HG02938 (cell line): ENCODE data around the gene ANO7.

Experiments
- ATAC-seq: cut with Tn5 transposase; IDR thresholded peaks from one replicate; pipeline ENCODE4 v1.9.1; 2021; ENCODE audit warnings: mild to moderate bottlenecking, moderate library complexity; ENCODE audit not compliant: unreplicated experiment

Gene ANO7

DNA sequence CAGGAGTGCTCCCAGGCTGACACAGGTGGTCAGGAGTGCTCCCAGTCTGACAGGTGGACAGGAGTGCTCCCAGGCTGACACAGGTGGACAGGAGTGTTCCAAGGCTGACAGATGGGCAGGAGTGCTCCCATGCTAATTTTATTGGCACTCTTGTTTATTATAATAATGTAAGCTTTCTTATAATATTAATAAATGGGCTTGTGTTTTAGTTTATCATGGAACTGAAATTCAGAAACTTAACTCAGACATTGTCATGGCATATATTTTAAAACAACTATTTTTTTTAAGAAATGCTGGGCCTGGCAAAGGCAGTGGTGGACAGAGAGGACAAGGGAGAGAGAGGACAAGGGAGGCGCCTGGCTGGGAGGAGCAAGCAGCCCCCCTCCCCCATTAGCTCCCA, 18.7 kb downstream of the ANO7 start:
- no peak for ATAC-seq

GRCh38 chr2:241207641-241208040, 19.2 kb downstream of the ANO7 start:
- ATAC-seq = no peak

- no peak for ATAC-seq
Observed at GRCh38 chr2:241208058-241208457, 19.6 kb downstream of the ANO7 start.

GRCh38 chr2:241209271-241209670, 20.8 kb downstream of the ANO7 start:
- no peak for ATAC-seq

DNA sequence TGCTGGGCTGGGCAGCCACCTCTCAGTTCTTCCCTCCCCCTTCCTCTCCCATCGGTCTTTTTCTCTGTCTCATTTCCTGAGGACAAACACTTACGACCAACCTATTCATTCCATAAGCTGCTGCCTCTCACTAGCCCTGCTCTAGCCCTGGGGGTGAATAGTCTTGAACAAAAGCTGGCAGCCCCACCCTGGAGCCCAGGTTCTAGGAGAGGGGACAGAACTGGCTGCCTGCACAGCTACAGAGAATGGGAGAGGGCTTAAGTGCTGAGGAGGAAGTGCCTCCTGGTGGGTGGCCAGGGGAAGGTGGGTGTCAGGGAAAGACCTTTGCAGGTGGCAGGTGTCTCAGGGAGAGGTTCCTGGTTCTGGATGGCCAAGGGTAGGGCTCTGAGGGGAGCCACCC, 22.8 kb downstream of the ANO7 start:
- ATAC-seq = no peak

DNA sequence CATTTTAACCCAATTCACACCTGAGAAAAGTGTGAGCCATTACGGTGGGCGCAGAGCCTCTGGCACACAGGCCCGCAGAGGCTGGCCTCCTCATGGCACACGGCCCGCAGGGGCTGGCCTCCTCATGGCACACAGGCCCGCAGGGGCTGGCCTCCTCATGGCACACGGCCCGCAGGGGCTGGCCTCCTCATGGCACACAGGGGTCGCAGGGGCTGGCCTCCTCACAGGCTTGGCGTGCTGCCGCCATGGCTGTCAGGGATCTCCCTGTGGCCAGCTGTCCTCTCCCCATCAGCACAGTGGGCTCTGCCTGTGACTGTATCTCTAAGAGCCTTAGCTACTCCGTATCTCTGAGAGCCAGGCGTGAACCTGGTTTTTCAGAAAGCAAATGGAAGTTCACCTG, 24.6 kb downstream of the ANO7 start:
- ATAC-seq = no peak

DNA sequence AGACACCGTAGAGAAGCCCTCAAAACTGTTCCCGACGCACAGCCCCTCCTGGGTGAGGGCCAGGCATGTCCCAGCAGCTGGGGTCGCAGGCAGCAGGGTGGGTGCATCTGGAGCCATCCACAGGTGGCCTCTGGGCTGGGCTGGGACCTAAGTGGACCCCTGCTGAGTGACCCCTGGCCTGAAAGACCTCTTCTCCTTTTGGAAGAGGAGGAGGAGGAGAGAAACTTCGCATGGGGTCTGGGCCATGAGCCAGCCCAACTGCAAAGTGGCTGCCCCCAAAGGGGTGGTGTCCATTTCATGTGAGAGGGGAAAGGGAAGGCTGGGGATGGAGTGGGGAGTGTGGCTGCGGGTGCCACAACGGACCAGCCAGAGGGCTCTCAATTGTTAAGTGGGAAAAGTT, 25.1 kb downstream of the ANO7 start:
- ATAC-seq = no peak

- no peak for ATAC-seq
Observed at GRCh38 chr2:241214209-241214608, 25.7 kb downstream of the ANO7 start.

GRCh38 chr2:241214766-241215165, 26.3 kb downstream of the ANO7 start:
- no peak for ATAC-seq

- no peak for ATAC-seq
Observed at GRCh38 chr2:241215421-241215820, 26.9 kb downstream of the ANO7 start.

DNA sequence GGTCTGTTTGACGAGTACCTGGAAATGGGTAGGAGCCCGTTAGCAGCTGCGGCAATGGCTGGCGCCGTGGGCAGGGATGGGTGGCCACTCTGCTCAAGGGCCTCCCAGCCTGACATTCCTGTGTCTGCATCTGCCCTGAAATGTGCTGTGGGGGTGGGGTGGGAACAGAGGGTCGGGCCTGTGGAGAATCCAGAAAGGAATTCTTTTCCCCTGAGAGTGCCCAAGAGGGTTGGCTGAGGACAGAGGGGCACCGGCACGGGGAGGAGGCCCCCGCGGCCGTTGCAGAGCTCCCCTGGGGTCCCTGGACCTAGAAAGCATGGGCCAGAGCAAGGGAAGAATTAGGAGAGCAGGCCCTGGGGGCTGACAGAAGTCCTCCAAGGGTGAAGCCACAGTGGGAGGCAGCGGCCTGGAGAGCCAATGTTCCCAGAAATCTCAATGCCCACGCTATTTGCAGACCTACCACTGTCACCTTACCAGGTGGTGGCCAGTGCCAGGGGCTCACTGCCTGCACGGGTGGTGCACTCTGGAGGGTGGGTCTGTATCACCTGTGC, 27.8 kb downstream of the ANO7 start:
- ATAC-seq = no peak

DNA sequence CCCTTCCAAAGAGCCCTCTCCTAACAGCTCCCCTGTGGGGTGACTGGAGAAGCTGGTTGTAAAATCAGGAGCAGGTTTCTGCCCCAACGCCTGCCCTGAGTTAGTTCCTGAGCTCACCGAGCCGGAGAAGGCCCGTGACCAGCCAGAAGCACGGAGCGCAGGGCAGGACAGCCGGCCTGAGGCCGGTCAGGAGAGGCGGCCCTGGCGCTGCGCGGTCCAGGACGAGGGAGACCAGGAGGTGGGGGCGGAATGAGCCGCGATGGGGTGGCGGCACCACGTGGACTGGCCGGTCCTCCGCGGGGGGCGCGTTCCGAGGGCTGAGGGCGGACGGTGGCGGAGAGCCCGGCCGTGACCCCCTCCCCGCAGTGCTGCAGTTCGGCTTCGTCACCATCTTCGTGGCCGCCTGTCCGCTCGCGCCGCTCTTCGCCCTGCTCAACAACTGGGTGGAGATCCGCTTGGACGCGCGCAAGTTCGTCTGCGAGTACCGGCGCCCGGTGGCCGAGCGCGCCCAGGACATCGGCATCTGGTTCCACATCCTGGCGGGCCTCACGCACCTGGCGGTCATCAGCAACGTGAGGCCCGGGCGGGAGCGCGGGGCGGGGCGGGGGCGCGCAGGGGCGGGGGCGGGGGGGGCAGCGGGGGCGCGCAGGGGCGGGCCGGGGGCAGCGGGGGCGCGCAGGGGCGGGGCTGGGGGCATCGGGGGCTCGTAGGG, 29.0 kb downstream of the ANO7 start:
- no peak for ATAC-seq

GRCh38 chr2:241218131-241219029, 29.9 kb downstream of the ANO7 start:
- ATAC-seq = no peak

- ATAC-seq = no peak
Observed at GRCh38 chr2:241219030-241219382, 30.5 kb downstream of the ANO7 start.

DNA sequence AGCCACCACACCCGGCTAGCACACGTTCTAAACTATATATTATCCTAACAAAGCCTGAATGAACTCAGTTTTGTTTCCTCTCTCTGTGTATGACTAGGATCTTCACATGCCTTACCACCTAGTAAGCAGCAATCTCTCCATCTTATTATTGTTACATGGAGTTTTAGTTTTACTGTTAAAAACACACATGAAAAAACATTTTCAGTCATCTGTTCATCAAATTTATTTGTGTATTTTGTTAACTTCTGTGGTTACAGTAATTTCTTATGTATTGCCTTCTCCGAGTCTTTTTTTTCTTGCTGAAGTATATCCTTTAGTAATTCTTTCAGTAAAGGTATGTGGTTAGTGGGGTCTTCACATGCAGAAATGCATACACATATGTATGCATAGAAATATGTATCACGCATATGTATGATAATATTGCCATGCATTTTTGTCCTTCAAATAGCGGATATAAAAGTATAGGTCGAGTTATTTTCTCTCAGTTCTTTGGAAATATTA, 31.4 kb downstream of the ANO7 start:
- no peak for ATAC-seq

- no peak for ATAC-seq
Observed at GRCh38 chr2:241223211-241224017, 34.9 kb downstream of the ANO7 start.

DNA sequence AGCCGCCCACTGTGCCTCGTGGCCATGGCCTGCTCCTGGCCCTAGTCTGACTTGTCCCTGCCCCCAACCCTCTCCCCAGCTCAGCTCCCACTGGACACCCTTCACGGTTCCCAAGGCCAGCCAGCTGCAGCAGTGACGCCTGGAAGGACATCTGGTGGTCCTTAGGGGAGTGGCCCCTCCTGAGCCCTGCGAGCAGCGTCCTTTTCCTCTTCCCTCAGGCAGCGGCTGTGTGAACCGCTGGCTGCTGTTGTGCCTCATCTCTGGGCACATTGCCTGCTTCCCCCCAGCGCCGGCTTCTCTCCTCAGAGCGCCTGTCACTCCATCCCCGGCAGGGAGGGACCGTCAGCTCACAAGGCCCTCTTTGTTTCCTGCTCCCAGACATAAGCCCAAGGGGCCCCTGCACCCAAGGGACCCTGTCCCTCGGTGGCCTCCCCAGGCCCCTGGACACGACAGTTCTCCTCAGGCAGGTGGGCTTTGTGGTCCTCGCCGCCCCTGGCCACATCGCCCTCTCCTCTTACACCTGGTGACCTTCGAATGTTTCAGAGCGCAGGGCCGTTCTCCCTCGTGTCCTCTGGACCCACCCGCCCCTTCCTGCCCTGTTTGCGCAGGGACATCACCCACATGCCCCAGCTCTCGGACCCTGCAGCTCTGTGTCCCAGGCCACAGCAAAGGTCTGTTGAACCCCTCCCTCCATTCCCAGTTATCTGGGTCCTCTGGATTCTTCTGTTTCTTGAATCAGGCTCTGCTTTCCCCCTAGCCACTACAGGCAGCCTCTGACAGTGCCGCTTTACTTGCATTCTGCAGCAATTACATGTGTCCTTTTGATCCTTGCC, 35.8 kb downstream of the ANO7 start:
- ATAC-seq = no peak

- ATAC-seq = no peak
Observed at GRCh38 chr2:241224851-241225438, 36.5 kb downstream of the ANO7 start.

DNA sequence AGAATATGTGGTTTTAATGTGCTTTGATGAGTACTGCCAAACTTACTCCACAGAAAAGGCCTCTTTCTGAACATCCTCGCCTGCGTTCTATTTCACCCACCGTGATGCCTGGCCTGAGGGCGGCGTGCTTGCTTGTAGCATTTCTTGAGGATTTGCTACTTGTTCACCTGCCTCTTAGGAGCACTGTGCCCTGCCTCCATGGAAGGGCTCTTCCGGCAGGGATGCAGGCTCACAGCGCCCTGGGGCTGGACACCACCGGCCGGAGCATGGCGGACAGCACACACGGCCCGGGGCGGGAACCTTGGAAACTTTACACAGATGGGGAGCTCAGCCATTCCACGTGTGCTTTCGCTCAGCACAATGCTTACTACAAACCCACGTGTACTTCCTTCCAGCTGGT, 37.1 kb downstream of the ANO7 start:
- no peak for ATAC-seq

GRCh38 chr2:241225983-241226382, 37.5 kb downstream of the ANO7 start:
- ATAC-seq = no peak
